Adrenal gland (tissue), 12 donors: ENCODE measurements around the gene HPRT1. TPM values are rescaled to one million over a fixed set of nuclear protein-coding genes. Genes with fewer than 3 reads are reported as not detected.

Source experiments
- DNase-seq, 7 donors: peaks; one replicate each; pipeline ENCODE4 v3.0.0-alpha.2; 2019 to 2020
- H3K27ac ChIP-seq, 5 donors: fragments of 200-600 bp; sonication (generic) in 4 of 5; 1 replicate in 3 of 5; 2 replicates in 2 of 5; pipeline versions ENCODE4 v1.5.1 to v1.8.0; 2016 to 2020; ENCODE audit warnings: mild to moderate bottlenecking in 1 of 5
- H3K27me3 ChIP-seq: fragments of 200-600 bp; 2 replicates; pipeline ENCODE4 v1.8.0; 2021
- H3K36me3 ChIP-seq, 2 donors: fragments of 200-600 bp; replicated peaks in 1 of 2; 1 replicate in 1 of 2; 2 replicates in 1 of 2; pipeline versions ENCODE4 v1.5.1 to v1.8.0; 2018 to 2022
- H3K4me1 ChIP-seq, 2 donors: fragments of 200-600 bp; replicated peaks in 1 of 2; 1 replicate in 1 of 2; 2 replicates in 1 of 2; pipeline versions ENCODE4 v1.5.1 to v1.8.0; 2018 to 2021
- H3K4me3 ChIP-seq, 4 donors: fragments of 200-600 bp; sonication (generic) in 3 of 4; one replicate each; pipeline ENCODE4 v1.5.1; 2016 to 2018
- H3K9me3 ChIP-seq, 3 donors: fragments of 200-600 bp; sonication (generic) in 1 of 3; replicated peaks in 1 of 3; 1 replicate in 2 of 3; 2 replicates in 1 of 3; pipeline versions ENCODE4 v1.5.1 to v1.8.0; 2016 to 2021
- POLR2A ChIP-seq, 2 donors: fragments of 450-650 bp; IDR thresholded peaks; one replicate each; pipeline ENCODE4 v1.6.1; 2017; ENCODE audit warnings: antibody characterized with exemption in 2 of 2, mild to moderate bottlenecking in 2 of 2, moderate library complexity in 1 of 2
- WGBS, 4 donors: extraction: QIAGEN DNeasy Blood & Tissue Kit in 2 of 4; methylation state at CpG; one replicate each; pipeline versions ENCODE4 v1.1.5 to v1.1.7; 2013 to 2017; 5-methylcytosine and 5-hydroxymethylcytosine counted together
- intact Hi-C, 2 donors: fragments of 100-400 bp; cut with DNase I; formaldehyde crosslinking; loops; one replicate each; pipeline versions ENCODE4 v1.14.1 to v1.15.0; 2022 to 2023
- polyA plus RNA-seq, 3 donors: library from polyadenylated mRNA; stranded (reverse); fragments of 200-250 nt in 2 of 3; fragments of 350-450 nt in 1 of 3; fragmentation: Illumina TruSeq in 1 of 3; extraction: RNeasy Lipid Tissue Mini Kit (QIAGEN cat#74804) in 1 of 3; gene quantifications; one replicate each; pipeline ENCODE4 v1.2.3, GENCODE V29; 2013 to 2014
- total RNA-seq, 9 donors: library from RNA; depleted of rRNA in 4 of 9; stranded (reverse); fragments of >200 nt in 4 of 9; fragments of 120-200 nt in 1 of 9; fragmentation: NEBNext Ultra II Directional in 1 of 9; extraction: Animal tissue kit (Norgen Biotek cat#: 25700) in 1 of 9; gene quantifications; one replicate each; pipeline versions ENCODE4 v1.1.0 to v1.2.4, GENCODE V29; 2013 to 2023
- TF ChIP-seq, protein P1 (sequence below), 6 experiments: fragments of 450-650 bp in 4 of 6; fragments of 200-600 bp in 2 of 6; sonication (generic) in 1 of 6; IDR thresholded peaks; 1 replicate in 5 of 6; 2 replicates in 1 of 6; pipeline versions ENCODE4 v1.5.1 to v1.8.0; 2016 to 2021; ENCODE audit warnings: antibody characterized with exemption in 6 of 6, mild to moderate bottlenecking in 2 of 6, moderate library complexity in 1 of 6
- donor health status: healthy with polysubstance abuse.
- donor health status: Bipolar disorder and iron deficiency.
- donor health status: DM: yes; HTN: yes; CAD: no.
- donor health status: DM: no; HTN: no; CAD: no.
- donor health status: DM: no; HTN: no; CAD: no.
- donor health status: DM: yes; HTN: yes; CAD: no.

Gene HPRT1
- total and polyA plus RNA-seq, 12 donors: 5.5 to 66.0 (median 26.8) TPM

- 80 to 97% (median 91%) methylated on average over 5 of the region's 5 CpGs for WGBS, 4 donors
- no peak overlapping the region for H3K27ac ChIP-seq
- no peaks in the 10 kb centered on the region for H3K4me1 ChIP-seq
- no peaks in the 10 kb centered on the region for H3K27me3 ChIP-seq
- H3K4me3 ChIP-seq: no peak overlapping the region
- TF ChIP-seq, protein P1, sequence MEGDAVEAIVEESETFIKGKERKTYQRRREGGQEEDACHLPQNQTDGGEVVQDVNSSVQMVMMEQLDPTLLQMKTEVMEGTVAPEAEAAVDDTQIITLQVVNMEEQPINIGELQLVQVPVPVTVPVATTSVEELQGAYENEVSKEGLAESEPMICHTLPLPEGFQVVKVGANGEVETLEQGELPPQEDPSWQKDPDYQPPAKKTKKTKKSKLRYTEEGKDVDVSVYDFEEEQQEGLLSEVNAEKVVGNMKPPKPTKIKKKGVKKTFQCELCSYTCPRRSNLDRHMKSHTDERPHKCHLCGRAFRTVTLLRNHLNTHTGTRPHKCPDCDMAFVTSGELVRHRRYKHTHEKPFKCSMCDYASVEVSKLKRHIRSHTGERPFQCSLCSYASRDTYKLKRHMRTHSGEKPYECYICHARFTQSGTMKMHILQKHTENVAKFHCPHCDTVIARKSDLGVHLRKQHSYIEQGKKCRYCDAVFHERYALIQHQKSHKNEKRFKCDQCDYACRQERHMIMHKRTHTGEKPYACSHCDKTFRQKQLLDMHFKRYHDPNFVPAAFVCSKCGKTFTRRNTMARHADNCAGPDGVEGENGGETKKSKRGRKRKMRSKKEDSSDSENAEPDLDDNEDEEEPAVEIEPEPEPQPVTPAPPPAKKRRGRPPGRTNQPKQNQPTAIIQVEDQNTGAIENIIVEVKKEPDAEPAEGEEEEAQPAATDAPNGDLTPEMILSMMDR (IDR thresholded peaks at IDR 0.05): no peak
- no peak for TF ChIP-seq POLR2A (IDR thresholded peaks at IDR 0.05)
- DNase-seq: no peak
- H3K36me3 ChIP-seq: no peaks in the 10 kb centered on the region
- no peaks in the 10 kb centered on the region for H3K9me3 ChIP-seq
- intact Hi-C loops: no loop called here
These were observed 66.4 kb downstream of the HPRT1 start for GRCh38 chrX:134526399-134526798.

GRCh38 chrX:134528960-134529359 is 69.0 kb downstream of the HPRT1 start:
- H3K27me3 ChIP-seq: no peaks in the 10 kb centered on the region
- no peaks in the 10 kb centered on the region for H3K9me3 ChIP-seq
- 18 to 28% (median 22%) methylated on average over 3 of the region's 3 CpGs for WGBS, 4 donors
- peak overlapping the region in 1 of 5 donors; percentile 48 for H3K27ac ChIP-seq
- intact Hi-C loops: no loop called here
- no peaks in the 10 kb centered on the region for H3K36me3 ChIP-seq
- H3K4me1 ChIP-seq: no peaks in the 10 kb centered on the region
- H3K4me3 ChIP-seq: no peak overlapping the region
- no peak for TF ChIP-seq POLR2A (IDR thresholded peaks at IDR 0.05)
- TF ChIP-seq, protein P1 (IDR thresholded peaks at IDR 0.05): no peak
- peak in 1 of 7 donors; percentile 17 for DNase-seq

DNA sequence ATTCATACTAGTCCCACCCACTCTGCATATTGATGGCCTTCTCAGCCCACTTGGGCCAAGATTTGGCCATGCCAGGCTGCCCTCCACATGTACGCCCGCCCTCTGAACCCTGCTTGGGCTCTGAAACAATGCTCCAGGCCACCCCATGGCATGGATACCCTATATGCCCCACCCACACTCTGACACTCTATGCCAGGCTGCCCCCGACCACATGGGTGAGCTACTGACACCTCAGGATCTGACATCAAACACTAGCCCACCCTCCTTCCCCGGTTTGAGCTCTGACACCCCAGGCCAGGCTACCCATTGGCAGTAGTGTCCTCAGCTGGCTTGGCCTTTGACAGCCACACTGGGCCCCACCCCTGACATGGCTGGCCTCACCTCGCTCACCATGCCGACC is 69.5 kb downstream of the HPRT1 start:
- DNase-seq: no peak
- no peaks in the 10 kb centered on the region for H3K9me3 ChIP-seq
- no peak for TF ChIP-seq POLR2A (IDR thresholded peaks at IDR 0.05)
- TF ChIP-seq, protein P1 (IDR thresholded peaks at IDR 0.05): no peak
- intact Hi-C loops: no loop called here
- 79 to 92% (median 87%) methylated on average over 4 to 6 of the region's 6 CpGs for WGBS, 4 donors
- no peak overlapping the region for H3K4me3 ChIP-seq
- no peak overlapping the region for H3K27ac ChIP-seq
- H3K27me3 ChIP-seq: no peaks in the 10 kb centered on the region
- H3K4me1 ChIP-seq: no peaks in the 10 kb centered on the region
- H3K36me3 ChIP-seq: no peaks in the 10 kb centered on the region

GRCh38 chrX:134530845-134531244 is 70.9 kb downstream of the HPRT1 start:
- Histone ChIP-seq H3K27ac (no peak overlapping the region), H3K9me3 (no peaks in the 10 kb centered on the region), H3K4me3 (no peak overlapping the region), H3K4me1 (no peaks in the 10 kb centered on the region), H3K36me3 (no peaks in the 10 kb centered on the region), H3K27me3 (no peaks in the 10 kb centered on the region)
- TF ChIP-seq, protein P1 (IDR thresholded peaks at IDR 0.05): no peak
- TF ChIP-seq POLR2A (IDR thresholded peaks at IDR 0.05): no peak
- intact Hi-C loops: no loop called here
- no peak for DNase-seq
- WGBS, 4 donors: 81 to 92% (median 86%) methylated on average over 7 of the region's 7 CpGs
